Kidney capillary endothelial cell (primary cell): ENCODE data around the gene SPCS3.
"Not testable (repeated sequence)": the region's sequence is repeated elsewhere in the genome, so short reads cannot be mapped to it uniquely, and the experiment has no call there.

Experiments
- DNase-seq: peaks from one replicate; pipeline ENCODE4 v3.0.0-alpha.2; 2018; ENCODE audit warnings: low spot score

Gene SPCS3

GRCh38 chr4:176319704-176320339 is at the start of gene SPCS3:
SPCS3 (plus strand) TSS chr4:176319966; CDS start chr4:176320077, 111 bp downstream.
- DNase-seq = peak; percentile 93

GRCh38 chr4:176270669-176271068 is 49.1 kb upstream of the SPCS3 start:
- peak; percentile 94 for DNase-seq

- DNase-seq = peak; percentile 15
Observed at GRCh38 chr4:176271749-176272148, 48.0 kb upstream of the SPCS3 start.

- DNase-seq = no peak
Observed at GRCh38 chr4:176272799-176273198, 47.0 kb upstream of the SPCS3 start.

GRCh38 chr4:176273736-176274135 is 46.0 kb upstream of the SPCS3 start:
- no peak for DNase-seq

GRCh38 chr4:176274441-176274840 is 45.3 kb upstream of the SPCS3 start:
- no peak for DNase-seq

GRCh38 chr4:176276710-176277109 is 43.1 kb upstream of the SPCS3 start:
- no peak for DNase-seq

- DNase-seq = peak; percentile 32
Observed at GRCh38 chr4:176277162-176277904, 42.4 kb upstream of the SPCS3 start.

- DNase-seq = not testable (repeated sequence)
Observed at GRCh38 chr4:176279560-176279959, 40.2 kb upstream of the SPCS3 start.

GRCh38 chr4:176286728-176287127 is 33.0 kb upstream of the SPCS3 start:
- DNase-seq = no peak

- DNase-seq = no peak
Observed at GRCh38 chr4:176287546-176287945, 32.2 kb upstream of the SPCS3 start.

GRCh38 chr4:176288020-176288419 is 31.7 kb upstream of the SPCS3 start:
- DNase-seq = no peak

GRCh38 chr4:176289561-176289960 is 30.2 kb upstream of the SPCS3 start:
- DNase-seq = no peak

- no peak for DNase-seq
Observed at GRCh38 chr4:176290520-176290919, 29.2 kb upstream of the SPCS3 start.

- no peak for DNase-seq
Observed at GRCh38 chr4:176291748-176292147, 28.0 kb upstream of the SPCS3 start.

- no peak for DNase-seq
Observed at GRCh38 chr4:176292920-176293319, 26.8 kb upstream of the SPCS3 start.

GRCh38 chr4:176293660-176294059 is 26.1 kb upstream of the SPCS3 start:
- no peak for DNase-seq

- not testable (repeated sequence) for DNase-seq
Observed at GRCh38 chr4:176295907-176296306, 23.9 kb upstream of the SPCS3 start.

- DNase-seq = no peak
Observed at GRCh38 chr4:176298664-176299063, 21.1 kb upstream of the SPCS3 start.

- DNase-seq = no peak
Observed at GRCh38 chr4:176300036-176300435, 19.7 kb upstream of the SPCS3 start.

GRCh38 chr4:176300565-176300964 is 19.2 kb upstream of the SPCS3 start:
- no peak for DNase-seq

GRCh38 chr4:176302283-176303275 is 17.2 kb upstream of the SPCS3 start:
- peak; percentile 72 for DNase-seq
